GM12878 (cell line): ENCODE data around the gene CSRP3. TPM values are rescaled to one million over a fixed set of nuclear protein-coding genes. Genes with fewer than 3 reads are reported as not detected.

Source experiments
- ATAC-seq: fragments of 200-7000 bp; cut with Tn5 transposase; 3 replicates; pipeline ENCODE4 v1.9.1; 2020; ENCODE audit warnings: mild to moderate bottlenecking, moderate library complexity
- BruUV-seq: library from RNA; stranded (reverse); fragments of 400-500 nt; replicated peaks from 2 replicates; lab custom pipeline; 2021; lab: Mats Ljungman, UMichigan
- CTCF ChIA-PET: fragments of 300-600 bp; sonication (Branson Sonifier 250); formaldehyde crosslinking; extraction: SDS; loops from one replicate; lab custom pipeline; 2021; ENCODE audit warnings: inconsistent platforms; lab: Yijun Ruan, JAX
- POLR2A ChIA-PET: fragments of 350-600 bp; formaldehyde crosslinking; extraction: SDS; loops from one replicate; lab custom pipeline; 2021; ENCODE audit warnings: inconsistent platforms; lab: Charles Lee
- RAD21 ChIA-PET: fragments of 300-600 bp; sonication (Branson Sonifier 250); formaldehyde crosslinking; loops from one replicate; lab custom pipeline; 2023; ENCODE audit warnings: antibody characterized with exemption; ENCODE audit not compliant: unreplicated experiment; lab: Charles Lee
- SMC1A ChIA-PET: fragments of 300-600 bp; sonication (Branson Sonifier 250); formaldehyde crosslinking; loops from one replicate; lab custom pipeline; 2023; ENCODE audit not compliant: unreplicated experiment, uncharacterized antibody; lab: Charles Lee
- DNase-seq: peaks from one replicate; pipeline ENCODE4 v3.0.0-alpha.2; 2011; ENCODE audit warnings: low read depth, low spot score
- FAIRE-seq: peaks from 3 replicates; lab custom pipeline; 2011; peaks lifted over from hg19 to GRCh38; lab: Jason Lieb, UNC
- H2AFZ ChIP-seq: 2 replicates; pipeline ENCODE4 v1.6.0; 2011; ENCODE audit warnings: low read depth, low read length, control low read depth; ENCODE audit not compliant: control insufficient read depth
- H3K27ac ChIP-seq: 2 replicates; pipeline ENCODE4 v1.5.1; 2011; ENCODE audit warnings: control low read depth; ENCODE audit not compliant: control insufficient read depth, insufficient read depth
- H3K27me3 ChIP-seq, 2 experiments: replicated peaks in 1 of 2; 2 replicates each; pipeline versions ENCODE4 v1.6.0 to v1.6.1; 2011; ENCODE audit warnings: low read length in 1 of 2; ENCODE audit not compliant: control insufficient read depth in 2 of 2, insufficient read depth in 2 of 2
- H3K36me3 ChIP-seq, 2 experiments: 2 replicates each; pipeline ENCODE4 v1.5.1; 2011; ENCODE audit warnings: low read length in 1 of 2; ENCODE audit not compliant: control insufficient read depth in 2 of 2, insufficient read depth in 2 of 2
- H3K4me1 ChIP-seq: 2 replicates; pipeline ENCODE4 v1.6.1; 2011; ENCODE audit warnings: mild to moderate bottlenecking, low read length, moderate library complexity, mixed read lengths; ENCODE audit not compliant: control insufficient read depth, insufficient read depth
- H3K4me2 ChIP-seq: 2 replicates; pipeline ENCODE4 v1.6.0; 2011; ENCODE audit warnings: control low read depth; ENCODE audit not compliant: control insufficient read depth, insufficient read depth
- H3K4me3 ChIP-seq: fragments of 200-600 bp; sonication (generic); 2 replicates; pipeline ENCODE4 v1.5.1; 2016
- H3K79me2 ChIP-seq: 2 replicates; pipeline ENCODE4 v1.6.0; 2011; ENCODE audit warnings: low read length; ENCODE audit not compliant: control insufficient read depth, insufficient read depth
- H3K9ac ChIP-seq: 2 replicates; pipeline ENCODE4 v1.8.0; 2011; ENCODE audit warnings: low read length, control low read depth, mixed read lengths; ENCODE audit not compliant: control insufficient read depth, insufficient read depth
- H3K9me3 ChIP-seq: replicated peaks from 3 replicates; pipeline ENCODE4 v1.5.1; 2011; ENCODE audit warnings: mild to moderate bottlenecking, low read length; ENCODE audit not compliant: control insufficient read depth, insufficient read depth
- H4K20me1 ChIP-seq: 2 replicates; pipeline ENCODE4 v1.6.0; 2011; ENCODE audit not compliant: control insufficient read depth, insufficient read depth
- CUX1 ChIP-seq: IDR thresholded peaks from 2 replicates; pipeline ENCODE4 v1.6.1; 2012; ENCODE audit warnings: improper control_type of control experiment, low read depth, low read length; ENCODE audit not compliant: insufficient replicate concordance
- FOXK2 ChIP-seq: fragments of 450-650 bp; IDR thresholded peaks from 2 replicates; pipeline ENCODE4 v1.6.1; 2017; ENCODE audit warnings: mild to moderate bottlenecking, moderate library complexity
- IRF5 ChIP-seq: fragments of 450-650 bp; IDR thresholded peaks from 2 replicates; pipeline ENCODE4 v1.6.1; 2017; ENCODE audit warnings: borderline replicate concordance
- NBN ChIP-seq: fragments of 450-650 bp; IDR thresholded peaks from 2 replicates; pipeline ENCODE4 v1.6.1; 2016
- RAD51 ChIP-seq: fragments of 450-650 bp; IDR thresholded peaks from 2 replicates; pipeline ENCODE4 v1.6.1; 2016; ENCODE audit warnings: moderate library complexity, mild to moderate bottlenecking, inconsistent platforms
- SPI1 ChIP-seq: IDR thresholded peaks from 2 replicates; pipeline ENCODE4 v1.6.1; 2011; ENCODE audit warnings: low read depth, mild to moderate bottlenecking, low read length, moderate library complexity, borderline replicate concordance; ENCODE audit not compliant: insufficient read depth
- TCF7 ChIP-seq: IDR thresholded peaks from 2 replicates; pipeline ENCODE4 v1.6.1; 2014; ENCODE audit warnings: antibody characterized with exemption, borderline replicate concordance
- WGBS: methylation state at CpG from one replicate; pipeline ENCODE4 v1.1.6; 2016; ENCODE audit warnings: low lambda C conversion rate; ENCODE audit not compliant: insufficient replicate concordance, insufficient coverage; ENCODE audit errors: missing lambda C conversion rate; 5-methylcytosine and 5-hydroxymethylcytosine counted together
- in situ Hi-C: fragments of 300-500 bp; cut with MboI; formaldehyde crosslinking; loops from 9 replicates; pipeline ENCODE4 v1.14.3; 2018; ENCODE audit warnings: mixed read lengths
- intact Hi-C: fragments of 100-400 bp; cut with micrococcal nuclease; formaldehyde crosslinking; loops from one replicate; pipeline ENCODE4 v1.14.2; 2022; ENCODE audit not compliant: unreplicated experiment
- polyA plus RNA-seq, 11 experiments: library from polyadenylated mRNA; depleted of rRNA in 4 of 11; unstranded in 6 of 11; stranded (reverse) in 5 of 11; fragments of >200 nt; fragmentation: Nextera tagmentation in 4 of 11; fragmentation: Illumina TruSeq in 1 of 11; extraction: Ambion mirVana in 4 of 11; extraction: Trizol in 1 of 11; gene quantifications; 1 replicate in 1 of 11; 2 replicates in 10 of 11; pipeline versions ENCODE4 v1.2.1 to v1.2.3, GENCODE V29; 2011 to 2016; ENCODE audit warnings: inconsistent platforms in 2 of 11, missing spikeins in 2 of 11, low read depth in 1 of 11
- total RNA-seq, 4 experiments: library from RNA; depleted of rRNA in 3 of 4; stranded (reverse); fragments of >200 nt in 3 of 4; fragmentation: Illumina TruSeq in 1 of 4; extraction: Trizol in 1 of 4; gene quantifications; 2 replicates each; pipeline versions ENCODE4 v1.2.1 to v1.2.3, GENCODE V29; 2013 to 2021

The CSRP3 gene
- total and polyA plus RNA-seq, 10 of the 15 experiments (the other 5 are each of a cell fraction or from before 2014, with no cell fraction given), result not detected

- TF ChIP-seq CUX1, result no peak
- TF ChIP-seq, all 136 proteins: peak for 0
Observed at GRCh38 chr11:19162951-19163505, 38.8 kb downstream of the CSRP3 start (continued).

DNA sequence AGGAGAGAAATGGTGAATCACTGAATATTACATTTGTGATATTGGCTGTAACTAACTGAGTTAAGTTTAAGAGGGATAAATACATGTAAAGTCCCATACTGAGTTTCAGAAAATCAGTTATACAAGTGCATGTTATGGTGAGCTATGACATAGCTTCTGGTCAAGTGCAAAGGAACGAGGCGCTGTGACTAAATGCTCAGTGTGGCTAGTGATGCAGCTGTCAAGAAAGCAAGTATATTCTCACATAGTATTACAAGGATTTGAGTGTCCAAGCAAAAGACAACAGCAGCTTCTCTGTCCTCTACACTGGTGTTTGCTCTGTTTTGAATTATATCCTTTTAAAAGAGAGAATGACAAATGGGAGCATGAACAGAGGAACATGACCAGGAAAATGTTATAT is 40.1 kb downstream of the CSRP3 start:
- ChIA-PET CTCF (interaction anchor here (1.4 to 1.9 kb wide), 2 partner anchors 77 to 91 kb away, joined by 5 read pairs; no protein-coding TSS in a partner anchor), SMC1A (interaction anchor here (1.1 to 1.2 kb wide), 2 partner anchors 20 to 267 kb away, joined by 3 read pairs; no protein-coding TSS in a partner anchor), RAD21 (interaction anchor here (1.6 kb wide), 1 partner anchor 77 kb away, joined by 3 read pairs; no protein-coding TSS in a partner anchor), POLR2A (no interaction called here)
- H2AFZ ChIP-seq, result no peak overlapping the region
- H4K20me1 ChIP-seq, result no peaks in the 10 kb centered on the region
- no peaks in the 10 kb centered on the region for H3K4me1 ChIP-seq
- intact Hi-C loops, result no loop called here
- no peak overlapping the region for H3K4me3 ChIP-seq
- H3K9ac ChIP-seq, result no peak overlapping the region
- DNase-seq (no peak), ATAC-seq (no peak), FAIRE-seq (no peak)
- no peaks in the 10 kb centered on the region for H3K9me3 ChIP-seq
- H3K4me2 ChIP-seq, result no peak overlapping the region
- no peaks in the 10 kb centered on the region for H3K79me2 ChIP-seq
- no peak overlapping the region for H3K27ac ChIP-seq
- H3K36me3 ChIP-seq, result peaks cover 1 to 18% of the 10 kb centered on the region in 2 experiments
- in situ Hi-C loops, result no loop called here
- 100% methylated on average over 2 of the region's 2 CpGs for WGBS
- TF ChIP-seq NBN, result no peak
- no peak for TF ChIP-seq RAD51
- TF ChIP-seq TCF7, result no peak
- TF ChIP-seq IRF5, result no peak
- TF ChIP-seq FOXK2, result no peak
- TF ChIP-seq SPI1, result no peak
- BruUV-seq, result no TSS peak
- no peaks in the 10 kb centered on the region for H3K27me3 ChIP-seq
